SJCRH30 (cell line): ENCODE data around the gene PLA2G4A. TPM values are rescaled to one million over a fixed set of nuclear protein-coding genes. Genes with fewer than 3 reads are reported as not detected.
A peak's percentile ranks its signal among the peaks of the same experiment; 100 is the strongest.

Source experiments
- DNase-seq, 2 experiments: peaks; one replicate each; pipeline ENCODE4 v3.0.0-alpha.2; 2015 to 2020
- H3K27ac ChIP-seq: fragments of 250-450 bp; sonication (Bioruptor Pico); 2 replicates; pipeline ENCODE4 v1.5.1; 2020; ENCODE audit warnings: mild to moderate bottlenecking, moderate library complexity
- H3K27me3 ChIP-seq: fragments of 250-450 bp; sonication (Bioruptor Pico); 2 replicates; pipeline ENCODE4 v1.5.1; 2020; ENCODE audit warnings: mild to moderate bottlenecking, moderate library complexity
- H3K36me3 ChIP-seq: fragments of 250-450 bp; sonication (Bioruptor Pico); 2 replicates; pipeline ENCODE4 v1.5.1; 2020; ENCODE audit warnings: mild to moderate bottlenecking, moderate library complexity
- H3K4me1 ChIP-seq: fragments of 250-450 bp; sonication (Bioruptor Pico); 2 replicates; pipeline ENCODE4 v1.5.1; 2020; ENCODE audit warnings: mild to moderate bottlenecking, moderate library complexity
- H3K4me3 ChIP-seq: fragments of 250-450 bp; sonication (Bioruptor Pico); 2 replicates; pipeline ENCODE4 v1.5.1; 2020; ENCODE audit warnings: mild to moderate bottlenecking, moderate library complexity
- H3K9me3 ChIP-seq: fragments of 250-450 bp; sonication (Bioruptor Pico); replicated peaks from 2 replicates; pipeline ENCODE4 v1.5.1; 2020; ENCODE audit warnings: mild to moderate bottlenecking, moderate library complexity
- total RNA-seq: library from RNA; depleted of rRNA; stranded (reverse); fragments of >200 nt; shearing (Covaris generic); gene quantifications from 2 replicates; pipeline ENCODE4 v1.2.3, GENCODE V29; 2014; rRNA removed

The PLA2G4A gene
- total RNA-seq = not detected in 2 replicates

DNA sequence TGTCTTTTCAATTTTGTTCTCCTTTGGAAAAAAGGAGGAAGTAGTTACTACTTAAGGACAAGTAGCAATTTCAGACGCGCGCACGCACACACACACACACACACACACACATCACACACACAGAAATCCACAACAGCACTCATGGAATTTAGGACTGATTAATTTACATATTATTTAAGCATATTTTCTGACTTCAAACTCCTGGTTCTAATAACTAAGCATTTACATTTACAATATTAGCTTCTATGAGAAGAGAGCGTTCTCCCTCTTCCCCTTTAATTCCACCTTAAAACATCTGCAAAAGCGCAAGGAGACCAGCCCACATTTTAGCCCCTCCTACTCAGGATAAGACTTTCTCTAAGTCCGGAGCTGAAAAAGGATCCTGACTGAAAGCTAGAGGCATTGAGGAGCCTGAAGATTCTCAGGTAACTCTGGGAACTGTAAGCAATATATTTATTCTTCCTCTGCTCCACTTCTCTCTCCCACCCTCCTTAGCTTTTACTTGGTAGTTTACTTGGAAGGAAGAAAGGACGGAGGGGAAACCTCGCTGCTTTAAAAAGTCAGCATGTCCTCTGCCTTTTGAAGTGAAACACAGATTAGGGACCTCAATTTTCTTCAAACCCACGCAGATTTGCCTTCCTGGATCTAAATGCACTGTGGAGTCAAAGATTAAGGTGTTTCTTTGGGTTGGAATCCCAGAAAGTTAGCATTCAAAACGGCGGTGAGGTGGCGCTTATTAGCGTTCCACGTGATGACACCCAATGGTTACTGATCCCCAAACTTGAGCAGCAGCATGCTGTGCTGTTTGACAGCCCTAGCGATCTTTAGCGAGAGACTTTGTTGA, at the start of gene PLA2G4A:
PLA2G4A (plus strand) TSS at position 339 of the 844 bp plus-strand sequence. CDS start 25,406 bp downstream, outside the sequence.
- peak in 1 of 2 experiments; percentile 23 for DNase-seq
- H3K27me3 ChIP-seq = no peaks in the 10 kb centered on the region
- H3K9me3 ChIP-seq = no peaks in the 10 kb centered on the region
- H3K27ac ChIP-seq = no peak within 1 kb of the TSS
- H3K4me3 ChIP-seq = peak within 1 kb of the TSS; percentile 35
- H3K36me3 ChIP-seq = no peaks in the 10 kb centered on the region
- no peaks in the 10 kb centered on the region for H3K4me1 ChIP-seq

DNA sequence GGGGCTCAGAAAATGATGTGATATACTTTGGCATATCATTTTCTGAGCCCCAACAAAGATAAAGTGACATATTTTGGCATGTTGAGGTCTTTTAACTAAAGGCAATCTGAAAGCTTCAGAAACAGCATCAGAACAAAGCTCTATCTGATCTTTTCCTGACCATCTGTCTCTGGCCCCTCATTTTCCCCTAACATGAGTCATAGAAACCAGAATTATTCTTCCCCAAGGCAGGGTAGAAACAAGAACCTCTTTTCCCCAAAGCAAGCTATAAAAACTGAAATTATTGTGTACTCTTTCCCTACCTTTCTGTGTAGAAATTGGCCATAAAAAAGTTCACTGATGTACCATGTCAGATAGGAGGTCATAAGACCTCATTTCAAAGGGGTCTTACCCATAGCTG, 48.7 kb upstream of the PLA2G4A start:
- no peak overlapping the region for H3K27ac ChIP-seq
- no peaks in the 10 kb centered on the region for H3K4me1 ChIP-seq
- no peaks in the 10 kb centered on the region for H3K9me3 ChIP-seq
- no peak for DNase-seq
- H3K36me3 ChIP-seq = no peaks in the 10 kb centered on the region
- H3K4me3 ChIP-seq = no peak overlapping the region
- H3K27me3 ChIP-seq = no peaks in the 10 kb centered on the region

DNA sequence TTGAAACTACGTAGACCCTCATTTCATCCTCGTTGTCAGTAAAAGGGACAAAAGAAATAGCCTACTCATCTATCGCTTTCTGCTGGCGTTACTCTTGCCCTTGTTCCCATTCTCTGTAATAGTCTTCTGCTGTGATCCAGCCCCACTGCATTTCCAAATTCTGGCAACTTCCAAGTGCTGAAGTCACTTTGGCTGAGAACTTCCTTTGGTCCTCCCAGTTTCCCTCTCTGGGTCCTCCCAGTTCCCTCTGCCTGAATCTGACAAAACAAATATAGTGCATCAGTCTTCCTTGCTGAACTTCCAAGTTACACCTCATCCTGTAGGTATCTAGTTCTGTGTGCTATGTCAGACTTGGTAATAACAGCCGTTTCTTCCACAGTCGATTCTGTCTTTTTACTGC, 47.0 kb upstream of the PLA2G4A start:
- Histone ChIP-seq H3K4me1 (no peaks in the 10 kb centered on the region), H3K36me3 (no peaks in the 10 kb centered on the region), H3K27ac (no peak overlapping the region), H3K9me3 (no peaks in the 10 kb centered on the region), H3K4me3 (no peak overlapping the region), H3K27me3 (no peaks in the 10 kb centered on the region)
- no peak for DNase-seq

DNA sequence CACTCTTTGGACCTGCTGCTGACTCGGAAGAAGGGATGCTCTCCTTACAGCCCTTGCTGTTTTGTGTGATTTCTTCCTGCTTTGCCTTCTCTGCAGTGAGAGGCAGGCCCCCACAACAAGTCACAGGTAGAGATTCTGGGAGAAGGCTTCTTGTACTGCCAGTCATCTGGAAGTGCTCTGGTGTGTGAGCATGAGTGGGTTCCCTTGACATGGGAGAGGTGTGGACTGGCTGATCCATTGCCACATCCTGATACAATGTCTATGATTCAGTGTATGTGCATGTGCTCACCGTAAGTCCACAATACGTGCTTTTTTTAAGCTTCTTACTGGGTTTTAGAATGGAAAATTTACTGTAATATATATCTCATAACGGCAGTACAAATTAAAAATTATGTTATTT, 46.0 kb upstream of the PLA2G4A start:
- no peaks in the 10 kb centered on the region for H3K4me1 ChIP-seq
- H3K9me3 ChIP-seq = no peaks in the 10 kb centered on the region
- no peaks in the 10 kb centered on the region for H3K36me3 ChIP-seq
- H3K4me3 ChIP-seq = no peak overlapping the region
- no peak overlapping the region for H3K27ac ChIP-seq
- DNase-seq = no peak
- no peaks in the 10 kb centered on the region for H3K27me3 ChIP-seq

DNA sequence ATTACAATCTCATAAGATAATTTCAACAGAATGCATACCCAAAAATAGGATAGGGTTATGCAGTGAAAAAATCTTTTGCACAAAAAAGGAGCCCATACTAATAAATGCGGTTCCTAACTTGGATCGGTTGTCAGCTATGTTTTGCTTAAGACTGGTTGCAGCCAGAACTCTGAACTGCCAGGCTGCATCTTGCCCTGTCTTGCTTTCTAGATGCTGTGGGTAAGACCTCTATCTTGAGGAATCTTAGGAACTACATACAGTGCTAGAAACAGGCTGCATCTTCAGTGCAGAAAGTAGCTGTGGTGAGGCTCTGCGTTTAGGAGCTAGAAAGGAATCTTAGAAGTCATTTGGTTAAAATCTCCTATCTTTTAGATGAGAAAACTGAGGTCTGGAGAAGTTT, 45.6 kb upstream of the PLA2G4A start:
- H3K27ac ChIP-seq = no peak overlapping the region
- H3K27me3 ChIP-seq = no peaks in the 10 kb centered on the region
- no peak for DNase-seq
- no peaks in the 10 kb centered on the region for H3K36me3 ChIP-seq
- no peak overlapping the region for H3K4me3 ChIP-seq
- no peaks in the 10 kb centered on the region for H3K9me3 ChIP-seq
- no peaks in the 10 kb centered on the region for H3K4me1 ChIP-seq

DNA sequence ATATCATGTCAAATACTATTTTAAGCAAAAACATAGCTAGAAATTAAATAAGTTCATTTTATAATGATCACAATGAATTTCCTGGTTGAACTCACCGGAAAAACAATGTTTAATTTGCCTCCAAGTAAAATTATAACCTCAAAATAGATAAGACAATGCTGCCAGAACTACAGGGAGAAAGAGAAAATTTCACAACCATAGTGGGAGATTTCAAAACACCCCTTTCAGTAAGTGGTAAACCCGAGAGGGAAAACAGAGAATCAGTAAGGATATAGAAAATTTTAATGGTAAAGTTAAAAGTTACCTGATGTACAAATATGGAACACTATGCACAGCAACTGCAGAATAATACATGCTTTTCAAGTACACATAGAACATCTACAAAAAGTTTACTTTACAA, 43.2 kb upstream of the PLA2G4A start:
- no peaks in the 10 kb centered on the region for H3K9me3 ChIP-seq

DNA sequence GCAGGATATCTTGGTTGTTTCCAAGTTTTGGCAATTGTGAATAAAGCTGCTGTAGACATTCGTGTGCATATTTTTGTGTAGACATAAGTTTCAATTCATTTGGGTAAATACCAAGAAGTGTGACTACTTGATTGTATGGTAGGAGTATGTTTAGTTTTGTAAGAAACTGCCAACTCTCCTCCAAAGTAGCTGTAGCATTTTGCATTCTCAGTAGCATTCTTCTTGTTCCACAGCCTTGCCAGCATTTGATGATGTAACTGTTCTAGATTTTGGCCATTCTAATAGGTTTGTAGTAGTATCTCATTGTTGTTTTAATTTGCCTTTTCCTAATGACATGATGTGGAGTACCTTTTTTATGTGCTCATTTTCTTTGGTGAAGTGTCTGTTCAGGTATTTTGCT, 38.6 kb upstream of the PLA2G4A start:
- Histone ChIP-seq H3K4me1 (no peaks in the 10 kb centered on the region), H3K9me3 (no peaks in the 10 kb centered on the region), H3K27ac (no peak overlapping the region), H3K4me3 (no peak overlapping the region), H3K27me3 (no peaks in the 10 kb centered on the region), H3K36me3 (no peaks in the 10 kb centered on the region)
- no peak for DNase-seq

More for the DNA sequence above, 43.2 kb upstream of the PLA2G4A start:
- Histone ChIP-seq H3K4me1 (no peaks in the 10 kb centered on the region), H3K27me3 (no peaks in the 10 kb centered on the region), H3K4me3 (no peak overlapping the region), H3K36me3 (no peaks in the 10 kb centered on the region), H3K27ac (no peak overlapping the region)
- no peak for DNase-seq

DNA sequence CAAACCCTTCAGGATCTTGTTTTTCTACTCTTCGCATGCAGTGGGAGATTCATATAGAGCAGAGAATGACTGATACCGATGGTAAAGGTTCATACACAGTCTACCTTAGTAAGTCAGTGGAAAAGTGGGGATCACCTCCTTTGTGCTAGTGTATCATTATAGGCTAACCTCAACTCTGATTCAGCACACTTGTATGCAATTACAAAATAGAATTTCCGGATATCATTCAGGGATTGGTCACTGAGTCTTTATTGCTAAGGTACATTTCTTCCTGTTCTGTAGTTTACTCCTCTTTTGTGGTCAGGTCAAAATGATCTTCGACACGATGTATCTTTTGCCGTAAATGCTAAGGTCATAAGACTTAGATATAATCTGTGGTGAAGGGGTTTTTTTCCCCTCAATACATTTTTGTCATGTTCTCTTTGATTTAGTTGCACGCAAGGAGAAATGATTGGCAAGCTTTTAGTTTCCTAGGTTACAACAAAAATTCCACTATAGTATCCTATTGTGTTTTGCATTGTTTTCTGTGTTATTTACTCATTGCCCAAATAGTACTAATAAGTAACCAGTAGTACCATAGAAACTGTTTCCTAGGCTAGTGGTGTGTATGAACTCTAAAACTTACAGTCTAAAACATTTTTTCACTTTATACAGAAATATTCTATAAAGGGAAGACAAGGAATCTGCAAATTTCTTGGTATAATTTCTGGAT, 35.7 kb upstream of the PLA2G4A start:
- no peak for DNase-seq
- Histone ChIP-seq H3K27me3 (no peaks in the 10 kb centered on the region), H3K27ac (no peak overlapping the region), H3K9me3 (no peaks in the 10 kb centered on the region), H3K4me1 (no peaks in the 10 kb centered on the region), H3K36me3 (no peaks in the 10 kb centered on the region), H3K4me3 (no peak overlapping the region)

DNA sequence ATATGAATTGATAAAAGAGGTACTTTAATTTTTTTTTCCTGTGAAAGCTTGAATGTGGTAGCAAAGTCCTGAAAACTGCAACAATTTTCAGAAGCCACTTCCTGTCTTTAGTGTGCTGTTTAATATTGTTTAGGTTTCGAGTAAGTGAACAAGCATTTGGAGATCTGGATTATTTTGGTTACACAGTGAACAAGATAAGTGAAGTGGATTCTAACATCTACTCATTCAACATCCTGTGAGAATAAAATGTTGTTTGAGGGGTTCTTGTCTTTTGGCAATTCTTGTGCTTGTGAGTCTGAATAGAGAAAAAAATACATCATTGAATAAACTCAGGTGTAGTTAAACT, 35.2 kb upstream of the PLA2G4A start:
- no peaks in the 10 kb centered on the region for H3K9me3 ChIP-seq
- no peak overlapping the region for H3K4me3 ChIP-seq
- no peaks in the 10 kb centered on the region for H3K4me1 ChIP-seq
- DNase-seq = no peak
- H3K27me3 ChIP-seq = no peaks in the 10 kb centered on the region
- H3K27ac ChIP-seq = no peak overlapping the region
- H3K36me3 ChIP-seq = no peaks in the 10 kb centered on the region

DNA sequence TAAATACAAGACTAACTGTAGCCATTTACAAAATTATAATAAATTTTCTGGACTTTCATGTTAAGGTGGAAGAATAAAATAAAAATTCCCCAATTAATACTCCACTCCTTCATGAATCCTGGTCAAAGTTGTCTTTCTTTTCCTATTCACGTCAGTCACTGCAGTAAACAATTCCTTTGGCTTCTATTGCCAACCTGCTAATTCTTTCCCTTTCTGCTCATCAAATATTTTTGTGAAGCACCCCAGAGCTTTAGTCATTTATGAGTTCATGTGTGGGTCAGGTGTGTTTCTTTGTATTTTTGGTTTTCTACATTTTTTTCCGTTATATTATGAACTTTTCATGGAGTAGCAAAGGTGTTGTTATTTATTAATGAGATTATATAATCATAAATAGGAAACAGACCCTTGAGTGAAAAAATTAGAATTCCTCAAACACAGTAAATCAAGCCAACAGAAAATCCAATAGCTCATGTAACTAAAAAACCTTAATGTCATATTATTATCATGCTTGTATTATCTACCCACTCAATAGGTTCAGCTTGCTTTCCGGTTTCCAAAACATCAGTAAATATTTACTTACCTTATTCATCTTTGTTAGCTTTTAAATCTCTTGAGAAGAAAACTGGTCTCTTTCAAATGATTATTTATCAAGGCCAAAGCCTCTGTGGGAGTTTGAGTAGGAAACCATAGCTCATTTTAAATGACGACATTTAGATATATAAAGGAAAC, 29.6 kb upstream of the PLA2G4A start:
- no peaks in the 10 kb centered on the region for H3K36me3 ChIP-seq
- H3K4me3 ChIP-seq = no peak overlapping the region
- H3K27ac ChIP-seq = no peak overlapping the region
- no peak for DNase-seq
- no peaks in the 10 kb centered on the region for H3K9me3 ChIP-seq
- no peaks in the 10 kb centered on the region for H3K4me1 ChIP-seq
- H3K27me3 ChIP-seq = no peaks in the 10 kb centered on the region

DNA sequence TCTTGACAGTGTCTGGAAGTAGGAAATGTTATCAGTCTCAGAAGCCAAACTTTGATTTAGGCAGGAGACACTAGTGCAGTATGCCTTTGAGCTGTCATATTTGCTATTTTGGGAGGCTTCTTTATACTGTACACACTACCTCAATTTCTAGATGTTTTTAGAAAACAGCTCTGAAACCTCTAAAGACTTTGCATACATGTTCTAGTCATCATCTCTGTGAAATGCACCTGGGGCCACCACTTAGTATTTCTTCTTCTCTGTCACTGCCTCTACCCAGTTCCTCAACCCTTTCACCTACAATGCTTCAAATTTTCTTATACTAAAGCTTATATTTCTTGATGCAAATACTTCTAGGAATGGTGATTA, 29.1 kb upstream of the PLA2G4A start:
- H3K27me3 ChIP-seq = no peaks in the 10 kb centered on the region
- H3K4me1 ChIP-seq = no peaks in the 10 kb centered on the region
- H3K9me3 ChIP-seq = no peaks in the 10 kb centered on the region

DNA sequence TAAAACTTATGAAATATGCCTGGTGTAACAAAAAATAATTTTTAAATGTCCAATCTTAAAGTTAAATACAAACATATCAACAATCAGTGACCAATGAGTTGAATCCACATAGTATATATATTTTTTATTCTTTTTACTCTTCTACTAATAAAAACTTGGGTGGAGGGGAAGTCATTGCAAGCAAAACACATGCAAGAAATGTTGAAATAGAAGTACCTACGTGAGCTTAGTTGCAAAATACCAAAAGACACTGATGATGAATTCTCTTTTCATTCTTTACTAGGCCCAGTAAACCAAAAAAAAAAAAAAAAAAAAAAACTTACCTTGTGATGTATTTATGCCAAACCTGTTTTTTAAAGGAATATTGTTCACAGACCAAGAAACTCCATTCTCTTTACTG, 26.4 kb upstream of the PLA2G4A start:
- Histone ChIP-seq H3K9me3 (no peaks in the 10 kb centered on the region), H3K4me1 (no peaks in the 10 kb centered on the region), H3K27ac (no peak overlapping the region), H3K36me3 (no peaks in the 10 kb centered on the region), H3K4me3 (no peak overlapping the region), H3K27me3 (no peaks in the 10 kb centered on the region)
- no peak for DNase-seq

More for the DNA sequence above, 29.1 kb upstream of the PLA2G4A start:
- DNase-seq = no peak
- H3K4me3 ChIP-seq = no peak overlapping the region
- no peak overlapping the region for H3K27ac ChIP-seq
- H3K36me3 ChIP-seq = no peaks in the 10 kb centered on the region

DNA sequence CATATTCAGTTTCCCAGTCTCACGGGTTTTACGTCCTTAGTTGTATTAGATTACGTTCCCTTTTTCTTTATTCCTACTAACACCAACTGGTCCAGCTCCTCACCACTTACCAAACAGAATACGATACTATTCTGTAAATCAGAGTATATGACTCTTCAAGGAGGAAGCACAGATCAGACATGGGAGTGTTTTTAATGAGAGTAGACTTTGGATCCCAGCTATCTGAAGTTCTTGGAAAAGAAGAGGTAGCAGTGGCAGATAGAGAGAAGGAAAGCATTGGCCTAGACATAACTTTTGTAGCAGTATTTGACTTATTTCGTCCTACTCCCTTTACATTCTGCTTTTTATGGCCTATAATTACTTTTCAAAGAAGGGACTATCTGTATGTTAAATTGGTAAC, 24.1 kb upstream of the PLA2G4A start:
- Histone ChIP-seq H3K27ac (no peak overlapping the region), H3K4me1 (no peaks in the 10 kb centered on the region), H3K9me3 (no peaks in the 10 kb centered on the region), H3K36me3 (no peaks in the 10 kb centered on the region), H3K27me3 (no peaks in the 10 kb centered on the region), H3K4me3 (no peak overlapping the region)
- no peak for DNase-seq

DNA sequence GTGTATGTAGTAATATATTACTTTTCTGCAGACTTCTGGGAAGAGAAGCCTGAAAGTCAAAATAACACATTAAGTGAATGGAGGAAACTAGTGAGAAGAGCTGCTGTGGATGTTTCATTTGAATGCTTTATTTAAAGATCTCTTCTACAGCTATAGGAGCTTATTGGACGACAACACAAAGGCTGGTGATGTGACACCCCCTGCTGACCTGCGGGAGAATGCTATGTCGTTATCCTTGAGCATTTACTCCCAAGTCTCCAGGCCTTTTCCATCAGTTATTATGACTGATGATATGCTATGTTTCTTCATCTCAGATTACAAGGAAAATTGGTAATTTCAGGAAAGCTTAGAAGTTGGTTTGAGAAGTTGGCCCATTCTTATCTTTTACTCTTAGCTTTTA, 22.3 kb upstream of the PLA2G4A start:
- Histone ChIP-seq H3K9me3 (no peaks in the 10 kb centered on the region), H3K4me3 (no peak overlapping the region), H3K36me3 (no peaks in the 10 kb centered on the region), H3K27me3 (no peaks in the 10 kb centered on the region), H3K4me1 (no peaks in the 10 kb centered on the region), H3K27ac (no peak overlapping the region)
- DNase-seq = peak; percentile 4 to 16

DNA sequence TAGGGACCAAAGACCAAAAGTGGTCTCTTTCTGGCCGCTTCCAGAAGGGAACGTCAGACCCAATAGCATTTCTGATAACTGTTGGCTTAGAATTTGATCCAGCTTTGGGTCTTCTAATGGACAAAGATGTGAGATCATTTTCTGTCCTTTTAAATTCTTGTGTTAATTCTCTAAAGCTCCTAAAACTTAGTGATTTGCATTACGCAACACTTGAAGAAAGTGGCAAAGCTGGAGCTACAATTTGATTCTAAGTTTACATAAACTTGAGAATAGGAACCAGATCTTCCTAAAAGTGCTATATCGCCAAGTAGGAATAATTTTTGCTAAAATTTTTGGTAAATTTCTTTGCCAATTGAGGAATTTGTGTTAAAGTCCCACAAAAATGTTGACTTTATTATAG, 21.6 kb upstream of the PLA2G4A start:
- no peaks in the 10 kb centered on the region for H3K9me3 ChIP-seq
- H3K4me1 ChIP-seq = no peaks in the 10 kb centered on the region
- no peak overlapping the region for H3K27ac ChIP-seq
- H3K27me3 ChIP-seq = no peaks in the 10 kb centered on the region
- no peak for DNase-seq
- H3K36me3 ChIP-seq = no peaks in the 10 kb centered on the region
- no peak overlapping the region for H3K4me3 ChIP-seq
